ENCODE measurements around the gene CHST9. TPM values are rescaled to one million over a fixed set of nuclear protein-coding genes. Genes with fewer than 3 reads are reported as not detected.

Gene CHST9
- polyA plus RNA-seq, 1 donor (not counting 4 experiments of a cell fraction or from before 2014, with no cell fraction given): 0.07 TPM

DNA sequence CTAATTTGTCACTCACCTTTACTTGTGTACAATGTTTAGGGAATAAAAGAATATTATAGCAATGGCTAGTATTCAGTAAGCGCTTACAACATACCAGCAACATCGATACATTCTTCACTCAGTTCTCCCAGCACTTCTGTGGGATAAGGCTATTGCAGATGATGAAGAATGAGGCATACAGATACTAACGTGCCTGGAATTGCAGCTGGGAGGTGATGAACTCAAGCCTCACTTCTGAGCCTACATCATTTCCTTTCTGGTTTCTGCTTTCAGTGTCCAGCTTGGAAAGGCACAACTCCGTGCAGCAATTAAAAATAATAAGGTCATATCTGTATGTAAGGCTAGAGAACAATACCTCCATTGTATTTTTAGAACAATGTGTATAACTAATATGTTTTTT, 224.2 kb downstream of the CHST9 start:
- Histone ChIP-seq H3K9me3 (ENCODE audit: control insufficient read depth, low read depth, low read length) (no peaks in the 10 kb centered on the region), H2AFZ (ENCODE audit: control insufficient read depth, low read length) (no peak overlapping the region), H3K4me2 (ENCODE audit: control insufficient read depth, extremely low read depth, insufficient read depth, low read depth, low read length) (no peak overlapping the region), H3K27me3 (ENCODE audit: control insufficient read depth, extremely low read depth, insufficient read depth, low read length) (no peaks in the 10 kb centered on the region), H3K4me1 (ENCODE audit: control insufficient read depth, extremely low read depth, insufficient read depth, low read length) (no peaks in the 10 kb centered on the region), H3K27ac (ENCODE audit: control insufficient read depth, insufficient read depth, low read length) (no peak overlapping the region), H3K9me1 (ENCODE audit: control insufficient read depth, extremely low read depth, insufficient read depth, low read length) (no peaks in the 10 kb centered on the region), H3K79me2 (ENCODE audit: control insufficient read depth, insufficient read depth, low read length) (no peaks in the 10 kb centered on the region), H4K20me1 (ENCODE audit: control insufficient read depth, extremely low read depth, insufficient read depth, low read length) (no peaks in the 10 kb centered on the region), H3K36me3 (ENCODE audit: control insufficient read depth in 2 of 2, extremely low read depth in 1 of 2, insufficient read depth in 2 of 2, low read length in 2 of 2) (no peaks in the 10 kb centered on the region), H3K4me3 (ENCODE audit: control insufficient read depth in 2 of 3, extremely low read depth in 1 of 3, insufficient read depth in 2 of 3, low read depth in 1 of 3, low read length in 3 of 3) (no peak overlapping the region), H3K9ac (ENCODE audit: control insufficient read depth, extremely low read depth, insufficient read depth, low read length) (no peak overlapping the region)
- no peak for TF ChIP-seq EZH2 (IDR thresholded peaks at IDR 0.05; ENCODE audit: low read length)
- TF ChIP-seq, protein P1, sequence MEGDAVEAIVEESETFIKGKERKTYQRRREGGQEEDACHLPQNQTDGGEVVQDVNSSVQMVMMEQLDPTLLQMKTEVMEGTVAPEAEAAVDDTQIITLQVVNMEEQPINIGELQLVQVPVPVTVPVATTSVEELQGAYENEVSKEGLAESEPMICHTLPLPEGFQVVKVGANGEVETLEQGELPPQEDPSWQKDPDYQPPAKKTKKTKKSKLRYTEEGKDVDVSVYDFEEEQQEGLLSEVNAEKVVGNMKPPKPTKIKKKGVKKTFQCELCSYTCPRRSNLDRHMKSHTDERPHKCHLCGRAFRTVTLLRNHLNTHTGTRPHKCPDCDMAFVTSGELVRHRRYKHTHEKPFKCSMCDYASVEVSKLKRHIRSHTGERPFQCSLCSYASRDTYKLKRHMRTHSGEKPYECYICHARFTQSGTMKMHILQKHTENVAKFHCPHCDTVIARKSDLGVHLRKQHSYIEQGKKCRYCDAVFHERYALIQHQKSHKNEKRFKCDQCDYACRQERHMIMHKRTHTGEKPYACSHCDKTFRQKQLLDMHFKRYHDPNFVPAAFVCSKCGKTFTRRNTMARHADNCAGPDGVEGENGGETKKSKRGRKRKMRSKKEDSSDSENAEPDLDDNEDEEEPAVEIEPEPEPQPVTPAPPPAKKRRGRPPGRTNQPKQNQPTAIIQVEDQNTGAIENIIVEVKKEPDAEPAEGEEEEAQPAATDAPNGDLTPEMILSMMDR (optimal IDR thresholded peaks at IDR 0.05 in 1 of 3, IDR thresholded peaks at IDR 0.05 in 1 of 3, conservative IDR thresholded peaks at IDR 0.05 in 1 of 3; ENCODE audit: extremely low read depth in 1 of 3, insufficient read depth in 2 of 3, low read length in 3 of 3): no peak
- dilution Hi-C loops (cut with MboI; ENCODE audit: extremely low pct_ligation_motif_present, low sequenced_read_pairs): no loop called here
- FAIRE-seq: no peak
- DNase-seq (ENCODE audit: low read depth, low spot score): no peak

DNA sequence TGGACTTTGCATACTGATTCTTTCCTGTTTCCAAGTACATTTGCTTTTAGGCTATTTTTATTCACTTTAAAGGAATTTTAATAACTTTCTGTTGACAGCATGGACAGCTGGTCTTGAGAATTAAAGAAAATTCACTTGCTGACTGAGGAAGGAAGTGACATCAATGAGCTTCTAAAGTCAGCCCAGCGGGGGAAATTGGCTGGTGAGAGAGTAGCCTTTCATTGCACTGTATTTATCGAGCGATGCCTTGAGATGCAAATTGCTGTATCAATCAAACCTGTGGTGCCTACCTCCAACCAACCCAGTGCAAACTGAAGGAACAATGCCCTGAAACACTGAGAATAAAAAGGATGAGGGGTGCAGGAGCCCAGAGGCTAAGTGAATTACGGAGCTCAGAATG, 228.2 kb downstream of the CHST9 start:
- no peak overlapping the region for H3K4me2 ChIP-seq (ENCODE audit: control insufficient read depth, extremely low read depth, insufficient read depth, low read depth, low read length)
- H2AFZ ChIP-seq (ENCODE audit: control insufficient read depth, low read length): no peak overlapping the region
- no peak overlapping the region for H3K27ac ChIP-seq (ENCODE audit: control insufficient read depth, insufficient read depth, low read length)
- no peaks in the 10 kb centered on the region for H3K9me1 ChIP-seq (ENCODE audit: control insufficient read depth, extremely low read depth, insufficient read depth, low read length)
- no peaks in the 10 kb centered on the region for H3K79me2 ChIP-seq (ENCODE audit: control insufficient read depth, insufficient read depth, low read length)
- no peak for TF ChIP-seq EZH2 (IDR thresholded peaks at IDR 0.05; ENCODE audit: low read length)
- TF ChIP-seq, protein P1 (optimal IDR thresholded peaks at IDR 0.05 in 1 of 3, IDR thresholded peaks at IDR 0.05 in 1 of 3, conservative IDR thresholded peaks at IDR 0.05 in 1 of 3; ENCODE audit: extremely low read depth in 1 of 3, insufficient read depth in 2 of 3, low read length in 3 of 3): no peak
- no peak for FAIRE-seq
- H3K36me3 ChIP-seq (ENCODE audit: control insufficient read depth in 2 of 2, extremely low read depth in 1 of 2, insufficient read depth in 2 of 2, low read length in 2 of 2): no peaks in the 10 kb centered on the region
- H3K4me3 ChIP-seq (ENCODE audit: control insufficient read depth in 2 of 3, extremely low read depth in 1 of 3, insufficient read depth in 2 of 3, low read depth in 1 of 3, low read length in 3 of 3): no peak overlapping the region
- no peaks in the 10 kb centered on the region for H3K27me3 ChIP-seq (ENCODE audit: control insufficient read depth, extremely low read depth, insufficient read depth, low read length)
- dilution Hi-C loops (cut with MboI; ENCODE audit: extremely low pct_ligation_motif_present, low sequenced_read_pairs): no loop called here
- H3K9ac ChIP-seq (ENCODE audit: control insufficient read depth, extremely low read depth, insufficient read depth, low read length): no peak overlapping the region
- H4K20me1 ChIP-seq (ENCODE audit: control insufficient read depth, extremely low read depth, insufficient read depth, low read length): no peaks in the 10 kb centered on the region
- H3K4me1 ChIP-seq (ENCODE audit: control insufficient read depth, extremely low read depth, insufficient read depth, low read length): no peaks in the 10 kb centered on the region
- H3K9me3 ChIP-seq (ENCODE audit: control insufficient read depth, low read depth, low read length): no peaks in the 10 kb centered on the region
- no peak for DNase-seq (ENCODE audit: low read depth, low spot score)

Data from keratinocyte (primary cell).